Stimulated activated CD4-positive, alpha-beta T cell treated with anti-CD3 and anti-CD28 coated beads, Interleukin-15, amount 100 ng/mL, for 24 hours (primary cell): ENCODE data around the gene NOP56.

Experiments used
- DNase-seq: peaks from one replicate; pipeline ENCODE4 v3.0.0-alpha.2; 2020

NOP56 gene, protein sequence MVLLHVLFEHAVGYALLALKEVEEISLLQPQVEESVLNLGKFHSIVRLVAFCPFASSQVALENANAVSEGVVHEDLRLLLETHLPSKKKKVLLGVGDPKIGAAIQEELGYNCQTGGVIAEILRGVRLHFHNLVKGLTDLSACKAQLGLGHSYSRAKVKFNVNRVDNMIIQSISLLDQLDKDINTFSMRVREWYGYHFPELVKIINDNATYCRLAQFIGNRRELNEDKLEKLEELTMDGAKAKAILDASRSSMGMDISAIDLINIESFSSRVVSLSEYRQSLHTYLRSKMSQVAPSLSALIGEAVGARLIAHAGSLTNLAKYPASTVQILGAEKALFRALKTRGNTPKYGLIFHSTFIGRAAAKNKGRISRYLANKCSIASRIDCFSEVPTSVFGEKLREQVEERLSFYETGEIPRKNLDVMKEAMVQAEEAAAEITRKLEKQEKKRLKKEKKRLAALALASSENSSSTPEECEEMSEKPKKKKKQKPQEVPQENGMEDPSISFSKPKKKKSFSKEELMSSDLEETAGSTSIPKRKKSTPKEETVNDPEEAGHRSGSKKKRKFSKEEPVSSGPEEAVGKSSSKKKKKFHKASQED

DNA sequence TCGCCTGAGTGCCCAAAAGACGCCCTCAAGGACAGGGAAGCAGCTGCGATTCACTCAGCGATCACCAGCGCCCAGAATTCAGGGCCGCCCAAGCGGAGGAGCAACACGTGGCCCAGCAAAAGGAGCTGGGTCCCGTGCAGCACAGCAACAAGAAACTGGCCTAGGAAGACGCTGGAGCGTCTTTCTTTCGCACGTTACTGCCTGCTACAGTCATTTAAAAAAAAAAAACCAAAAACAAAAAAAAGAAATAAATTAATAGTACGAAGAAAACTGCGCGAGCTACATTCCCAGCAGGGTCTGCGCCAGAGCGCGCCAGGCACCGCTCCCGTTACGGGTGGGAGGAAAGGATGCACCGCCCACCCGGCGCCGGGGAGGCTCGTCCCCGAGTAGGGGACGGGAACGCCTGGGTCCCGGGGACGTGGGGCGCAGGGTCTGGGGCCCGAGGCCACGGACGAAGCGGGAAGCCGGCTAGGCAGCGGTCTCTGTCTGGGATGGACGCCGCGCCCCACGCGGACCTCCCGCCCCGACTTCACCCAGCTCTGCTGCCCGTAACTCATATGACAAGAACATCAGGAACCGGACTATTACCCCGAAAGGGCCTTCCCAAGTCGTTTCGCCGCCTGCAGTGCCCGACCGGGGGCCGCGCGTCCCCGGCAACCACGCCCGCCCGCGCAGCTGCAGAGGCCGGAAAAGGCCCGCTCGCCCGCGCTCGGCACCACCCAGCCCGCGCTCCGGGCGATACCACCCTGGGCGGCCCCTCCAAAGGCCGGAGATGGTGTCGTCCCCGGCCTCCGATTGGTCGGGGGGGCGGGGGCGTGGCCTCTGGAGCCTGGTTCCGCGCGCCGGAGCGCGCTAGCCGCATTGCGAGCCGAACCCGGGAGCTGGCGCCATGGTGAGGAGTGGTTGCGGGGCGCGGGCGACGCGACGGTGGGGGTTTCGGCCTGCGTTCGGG, at the start of gene NOP56:
NOP56 (plus strand) TSS at position 861 of the 952 bp plus-strand sequence; CDS start at position 890, 29 bp downstream.
- DNase-seq: peak; percentile 94

DNA sequence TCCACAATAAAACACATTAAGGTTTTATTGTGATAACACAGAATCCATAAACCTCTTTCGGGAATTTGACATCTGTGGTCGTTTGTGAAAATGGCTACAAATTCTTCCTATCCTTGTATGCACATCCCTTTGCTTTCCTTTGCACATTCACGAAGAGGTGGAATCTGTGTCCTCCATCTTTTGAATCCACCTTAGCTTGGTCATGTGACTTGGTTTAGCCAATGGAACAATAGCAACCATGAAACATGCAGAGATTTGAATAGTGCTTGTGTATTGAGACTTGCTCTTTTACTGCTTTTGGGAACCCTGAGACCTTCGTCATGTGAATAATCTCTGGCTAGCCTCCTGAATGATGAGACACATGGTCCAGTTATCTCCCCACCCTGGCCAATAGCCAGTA, 49.7 kb upstream of the NOP56 start:
- no peak for DNase-seq

DNA sequence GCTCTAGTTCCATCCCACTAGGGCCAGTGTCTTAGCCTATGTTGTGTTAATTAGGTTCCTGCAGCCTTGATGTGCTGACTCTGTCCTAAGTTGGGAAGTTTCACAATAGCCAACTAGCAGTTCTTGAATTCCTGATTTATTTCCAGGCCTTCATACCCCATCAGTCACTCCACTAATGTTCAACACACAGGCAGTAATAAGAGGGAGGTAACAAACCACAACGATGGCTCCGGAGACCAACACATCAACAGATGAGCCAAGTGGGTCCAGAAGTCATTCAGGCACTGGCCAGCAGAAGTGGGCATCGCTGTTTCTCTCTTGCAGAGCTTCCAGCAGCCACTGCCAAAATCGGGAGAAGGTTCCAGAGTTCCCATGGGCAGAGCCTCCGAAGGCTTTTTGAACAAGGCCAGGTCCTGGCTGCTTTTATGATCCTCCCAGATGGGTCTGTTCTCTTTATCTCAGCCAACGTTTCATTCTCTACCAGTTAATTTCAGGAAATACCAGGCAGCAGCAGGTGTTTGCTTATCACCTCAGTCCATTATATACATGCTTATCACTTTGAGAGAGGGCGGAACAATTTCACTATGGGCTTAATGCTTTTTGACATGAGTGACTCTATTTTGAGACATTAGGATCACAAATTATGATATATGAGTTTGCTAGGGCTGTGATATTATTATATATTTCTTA, 48.5 kb upstream of the NOP56 start:
- DNase-seq: no peak

DNA sequence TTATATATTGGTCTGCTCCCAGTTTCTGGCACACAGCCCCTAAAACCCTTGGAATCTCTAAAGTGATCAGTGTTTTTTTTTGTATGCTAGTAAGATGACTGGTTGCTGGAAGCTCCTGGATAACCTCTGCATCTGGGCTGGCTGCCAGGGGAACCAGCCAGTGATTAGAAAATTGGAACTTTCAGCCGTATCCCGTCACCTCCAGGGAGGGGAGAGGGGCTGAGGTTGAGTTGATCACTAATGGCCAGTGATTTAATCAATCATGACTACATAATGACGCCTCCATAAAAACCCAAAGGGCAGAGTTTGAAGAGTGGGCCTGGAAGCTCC, 48.0 kb upstream of the NOP56 start:
- no peak for DNase-seq

DNA sequence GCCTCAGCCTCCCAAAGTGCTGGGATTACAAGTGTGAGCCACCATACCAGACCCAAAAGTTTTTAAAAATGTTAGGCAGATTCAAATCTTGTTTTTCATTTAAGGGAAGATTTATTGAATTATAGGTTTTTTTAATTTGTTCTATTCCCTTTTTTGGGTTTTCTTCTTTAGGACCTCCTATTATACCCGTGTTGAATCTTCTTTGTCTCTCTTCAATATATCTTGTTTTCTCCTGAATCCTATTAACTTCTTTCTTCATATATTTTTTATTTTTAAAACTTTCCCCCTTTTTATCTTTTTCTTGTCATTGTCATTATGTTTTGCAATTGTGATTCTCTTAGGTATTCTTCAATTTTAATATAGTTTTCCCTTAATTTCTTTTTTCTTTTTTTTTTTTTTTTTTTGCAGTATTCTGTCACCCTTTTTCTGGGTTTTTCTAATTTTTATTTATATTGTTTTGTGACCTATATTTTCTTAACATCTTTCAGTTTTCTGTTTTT, 45.9 kb upstream of the NOP56 start:
- DNase-seq: no peak

DNA sequence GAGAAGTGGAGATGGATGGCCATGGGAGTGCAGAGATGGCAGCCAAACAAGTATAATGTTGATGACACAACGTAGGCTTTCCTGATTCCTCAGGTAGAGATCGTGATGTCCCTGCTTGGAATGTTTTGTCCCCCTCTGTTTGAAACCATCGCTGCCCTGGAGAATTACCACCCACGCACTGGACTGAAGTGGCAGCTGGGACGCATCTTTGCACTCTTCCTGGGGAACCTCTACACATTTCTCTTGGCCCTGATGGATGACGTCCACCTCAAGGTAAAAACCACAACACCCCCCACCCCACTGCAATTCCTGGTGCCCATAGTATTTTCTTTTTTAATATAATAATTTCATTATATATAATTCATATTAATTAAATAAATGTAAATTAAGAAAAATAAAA, 42.1 kb upstream of the NOP56 start:
- no peak for DNase-seq

DNA sequence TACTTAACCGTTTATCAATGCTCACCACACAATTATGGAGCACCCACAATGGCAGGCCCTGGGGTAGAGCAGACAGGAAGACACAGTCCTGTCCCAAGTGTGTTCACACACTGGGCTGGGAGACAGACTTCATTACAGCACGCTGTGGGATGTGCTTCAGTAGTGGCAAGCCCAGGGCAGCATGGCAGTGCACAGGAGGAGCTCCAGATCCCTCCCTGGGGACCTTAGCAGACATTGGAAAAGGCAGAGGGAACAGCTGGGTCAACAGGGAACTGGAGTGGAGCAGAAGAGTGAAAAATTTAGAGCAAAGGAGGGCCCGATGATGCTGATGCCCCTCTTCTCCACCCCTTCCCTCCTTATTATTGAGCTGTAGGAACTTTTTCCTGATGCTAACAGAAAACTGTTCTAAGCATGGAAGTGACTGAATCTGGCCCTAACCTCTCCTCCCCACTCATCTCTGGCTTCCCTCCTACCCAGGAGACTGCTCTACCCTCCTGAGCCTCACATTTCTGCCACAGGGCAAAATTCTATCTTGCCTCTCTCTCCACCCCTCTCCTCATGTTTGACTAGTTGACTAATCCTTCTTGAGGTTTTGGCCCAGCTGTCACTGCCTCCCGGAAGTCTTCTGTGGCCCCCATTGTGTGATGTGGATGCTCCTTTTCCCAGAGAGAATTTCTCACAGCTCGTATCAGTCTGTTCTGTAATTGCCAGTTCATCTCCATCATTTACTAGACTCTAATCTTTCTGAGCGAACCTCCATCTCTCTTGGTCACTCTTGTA, 41.3 kb upstream of the NOP56 start:
- no peak for DNase-seq

DNA sequence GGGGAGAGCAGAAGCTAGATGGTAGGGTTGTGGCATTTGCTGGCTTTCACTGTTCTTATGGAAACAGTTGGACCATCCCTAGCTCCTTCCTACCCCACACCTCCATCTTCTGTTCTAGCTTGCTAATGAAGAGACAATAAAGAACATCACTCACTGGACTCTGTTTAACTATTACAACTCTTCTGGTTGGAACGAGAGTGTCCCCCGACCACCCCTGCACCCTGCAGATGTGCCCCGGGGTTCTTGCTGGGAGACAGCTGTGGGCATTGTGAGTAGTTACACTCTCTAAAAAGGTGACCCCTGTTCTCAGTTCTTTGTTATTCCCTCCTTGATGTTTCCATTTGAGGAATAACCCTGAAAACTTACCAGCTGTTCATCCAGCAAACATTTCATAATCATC, 40.4 kb upstream of the NOP56 start:
- no peak for DNase-seq

DNA sequence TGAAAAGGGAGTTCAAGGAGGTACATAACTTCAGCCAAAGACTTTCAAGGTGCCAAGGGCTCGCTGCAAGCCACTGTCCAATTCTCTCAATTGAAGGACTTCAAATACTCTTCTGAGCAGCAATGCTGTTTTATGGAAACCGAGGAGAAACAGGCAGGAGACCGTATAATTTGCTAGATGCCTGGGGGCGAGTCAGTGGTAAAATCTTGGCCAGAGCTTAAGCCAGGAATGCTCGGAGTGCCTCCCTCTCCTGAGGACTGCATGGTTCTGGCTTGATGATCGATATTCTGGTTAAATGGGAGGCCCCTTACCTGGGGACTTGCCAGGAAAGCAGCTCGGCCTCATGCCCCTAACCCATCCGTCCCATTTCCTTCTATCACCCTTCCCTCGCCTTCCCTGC, 35.8 kb upstream of the NOP56 start:
- no peak for DNase-seq

DNA sequence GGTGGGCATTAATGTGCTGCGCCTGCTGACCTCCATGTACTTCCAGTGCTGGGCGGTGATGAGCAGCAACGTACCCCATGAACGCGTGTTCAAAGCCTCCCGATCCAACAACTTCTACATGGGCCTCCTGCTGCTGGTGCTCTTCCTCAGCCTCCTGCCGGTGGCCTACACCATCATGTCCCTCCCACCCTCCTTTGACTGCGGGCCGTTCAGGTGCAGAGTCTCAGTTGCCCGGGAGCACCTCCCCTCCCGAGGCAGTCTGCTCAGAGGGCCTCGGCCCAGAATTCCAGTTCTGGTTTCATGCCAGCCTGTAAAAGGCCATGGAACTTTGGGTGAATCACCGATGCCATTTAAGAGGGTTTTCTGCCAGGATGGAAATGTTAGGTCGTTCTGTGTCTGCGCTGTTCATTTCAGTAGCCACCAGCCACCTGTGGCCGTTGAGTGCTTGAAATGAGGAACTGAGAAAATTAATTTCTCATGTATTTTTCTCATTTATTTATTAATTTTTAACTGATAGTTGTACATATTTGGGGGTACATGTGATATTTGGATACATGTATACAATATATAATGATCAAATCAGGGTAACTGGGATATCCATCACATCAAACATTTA, 35.2 kb upstream of the NOP56 start:
- no peak for DNase-seq

DNA sequence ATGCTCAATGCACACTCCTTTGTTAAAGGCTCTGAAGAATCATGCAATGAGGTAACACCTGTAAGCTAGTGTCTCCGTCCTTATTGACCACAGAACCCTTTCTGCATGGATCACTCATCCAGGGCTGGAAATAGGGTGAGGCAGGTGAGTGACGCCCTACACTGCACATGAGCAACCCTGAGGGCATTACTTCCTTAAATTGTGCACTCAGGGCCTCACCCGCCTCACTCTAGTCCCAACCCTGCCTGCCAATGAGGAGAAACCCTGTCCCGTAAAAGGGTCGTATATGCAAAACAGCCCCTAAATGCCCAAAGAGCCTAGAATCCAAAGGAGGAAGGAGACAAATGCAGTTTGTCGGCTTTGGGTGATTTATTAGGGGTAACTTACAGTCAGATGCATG, 33.6 kb upstream of the NOP56 start:
- DNase-seq: no peak

DNA sequence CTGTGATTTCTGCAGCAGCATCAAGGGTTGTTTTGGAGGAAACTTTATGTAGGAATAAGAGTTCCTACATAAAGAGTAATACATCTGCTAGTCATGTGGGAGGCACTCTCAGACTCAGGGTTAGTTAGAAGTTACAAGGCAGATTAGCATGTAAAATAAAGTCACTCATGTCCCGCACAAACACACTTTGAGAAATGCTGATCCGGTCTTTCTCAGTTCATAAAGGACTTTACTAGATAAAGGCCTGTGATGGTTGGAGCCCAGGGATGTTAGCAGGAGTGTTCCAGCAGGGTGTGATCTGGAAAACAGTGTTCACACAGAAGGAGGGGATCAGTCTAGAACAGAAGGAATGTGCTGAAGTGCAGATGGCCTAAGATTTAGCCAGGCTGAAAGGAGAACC, 33.1 kb upstream of the NOP56 start:
- no peak for DNase-seq

DNA sequence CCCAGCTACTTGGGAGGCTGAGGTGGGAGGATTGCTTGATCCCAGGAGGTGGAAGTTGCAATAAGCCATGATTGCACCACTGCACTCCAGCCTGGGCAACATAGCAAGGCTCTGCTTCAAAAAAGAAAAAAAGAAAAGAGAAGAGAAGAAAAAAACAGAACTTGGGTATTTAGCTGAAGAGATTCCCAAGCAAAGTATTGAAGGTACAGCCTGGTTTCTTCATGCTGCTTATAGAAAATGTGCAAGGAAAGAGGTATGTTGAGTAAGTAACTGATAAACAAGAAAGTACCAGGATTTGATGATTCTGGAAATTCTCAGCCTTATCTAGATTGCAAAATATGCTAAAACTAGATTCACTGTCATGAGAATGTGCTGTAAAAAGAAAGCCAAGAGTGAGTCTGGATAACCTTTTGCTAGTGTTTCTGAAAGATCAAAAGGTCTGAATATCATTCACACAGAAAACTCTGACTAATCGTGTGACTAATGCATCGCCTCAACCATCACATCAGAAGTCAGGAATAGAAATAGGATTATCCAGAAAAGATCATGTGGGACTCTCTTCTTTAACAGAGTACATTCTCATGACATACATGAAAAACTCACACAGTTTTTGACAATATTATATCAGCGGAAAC, 32.4 kb upstream of the NOP56 start:
- no peak for DNase-seq

DNA sequence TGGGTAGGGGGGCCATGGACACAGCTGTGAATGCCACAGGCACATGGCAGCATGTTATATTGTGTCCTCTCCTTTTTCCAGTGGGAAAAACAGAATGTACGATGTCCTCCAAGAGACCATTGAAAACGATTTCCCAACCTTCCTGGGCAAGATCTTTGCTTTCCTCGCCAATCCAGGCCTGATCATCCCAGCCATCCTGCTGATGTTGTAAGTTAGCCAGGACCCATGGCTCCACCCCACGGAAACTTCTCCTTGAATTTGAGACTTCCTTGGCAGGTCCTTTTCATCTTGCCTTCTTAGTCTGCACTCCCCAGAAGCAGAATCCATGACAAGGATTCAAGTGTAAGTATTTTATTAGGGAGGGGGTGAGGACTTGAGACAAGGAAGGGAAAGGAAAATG, 28.2 kb upstream of the NOP56 start:
- no peak for DNase-seq

DNA sequence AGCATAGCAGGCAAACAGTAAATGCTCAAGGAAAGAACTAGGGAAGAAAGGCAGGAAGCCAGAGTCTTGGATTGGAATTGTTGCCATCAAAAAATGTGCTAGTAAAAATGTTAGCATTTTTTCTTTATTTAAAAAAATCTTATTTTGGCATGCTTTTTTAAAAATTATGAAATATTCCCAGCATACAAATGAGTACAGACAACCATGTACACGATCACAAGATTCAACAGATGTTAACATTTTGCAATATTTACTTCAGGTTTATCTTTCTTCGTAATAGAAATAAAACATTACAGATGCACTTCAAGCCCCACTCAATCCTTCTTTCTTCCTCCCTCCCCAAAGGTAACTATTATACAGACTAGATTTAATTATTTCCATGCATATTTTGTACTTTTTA, 27.4 kb upstream of the NOP56 start:
- DNase-seq: no peak

DNA sequence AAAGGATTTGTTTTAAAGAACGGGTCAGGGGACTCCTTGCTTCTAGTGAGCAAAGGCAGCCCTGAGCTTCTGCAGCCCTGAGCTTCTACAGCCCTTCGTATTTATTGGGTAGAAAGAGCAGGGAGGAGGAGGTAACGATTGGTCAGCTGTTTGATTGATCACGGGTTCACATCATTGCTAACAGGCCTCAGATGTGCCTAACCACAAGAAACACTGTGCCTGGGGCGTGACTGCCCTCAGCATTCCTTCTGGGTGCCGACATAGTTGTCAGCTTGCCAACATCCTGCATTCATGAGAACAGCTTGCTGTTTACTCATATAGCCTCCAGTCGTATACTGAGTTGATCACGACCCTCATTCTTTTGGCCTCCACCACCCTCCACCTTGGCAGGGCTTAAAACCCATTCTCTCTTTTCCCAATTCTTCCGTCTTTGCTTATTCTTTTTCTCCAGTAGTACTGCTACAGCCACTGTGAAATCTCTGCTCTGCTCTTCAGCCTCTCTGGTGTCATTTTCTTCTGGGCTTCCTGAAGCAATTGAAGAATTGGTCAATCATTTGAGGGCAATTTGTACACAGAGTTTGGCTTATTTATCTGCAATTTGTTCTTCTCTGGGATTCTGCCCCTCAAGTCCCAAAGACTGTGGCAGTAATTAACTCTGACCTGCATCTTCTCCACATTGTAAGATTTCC, 25.4 kb upstream of the NOP56 start:
- no peak for DNase-seq

DNA sequence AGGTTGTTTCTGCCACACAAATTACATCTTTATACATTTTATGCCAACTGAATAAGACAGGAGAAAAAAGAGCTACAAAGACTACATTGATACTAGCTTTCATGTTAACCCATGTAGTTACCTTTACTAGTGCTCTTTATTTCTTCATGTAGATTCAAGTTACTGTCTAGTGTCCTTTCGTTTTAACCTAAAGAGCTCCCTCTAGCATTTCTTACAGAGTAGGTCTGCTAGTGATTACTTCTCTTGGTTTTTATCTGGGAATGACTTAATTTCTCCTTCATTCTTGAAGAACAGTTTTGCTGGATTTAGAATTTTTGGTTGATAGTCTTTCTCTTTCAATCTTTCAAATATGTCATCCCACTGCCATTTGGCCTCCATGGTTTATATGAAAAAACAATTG, 21.2 kb upstream of the NOP56 start:
- no peak for DNase-seq

DNA sequence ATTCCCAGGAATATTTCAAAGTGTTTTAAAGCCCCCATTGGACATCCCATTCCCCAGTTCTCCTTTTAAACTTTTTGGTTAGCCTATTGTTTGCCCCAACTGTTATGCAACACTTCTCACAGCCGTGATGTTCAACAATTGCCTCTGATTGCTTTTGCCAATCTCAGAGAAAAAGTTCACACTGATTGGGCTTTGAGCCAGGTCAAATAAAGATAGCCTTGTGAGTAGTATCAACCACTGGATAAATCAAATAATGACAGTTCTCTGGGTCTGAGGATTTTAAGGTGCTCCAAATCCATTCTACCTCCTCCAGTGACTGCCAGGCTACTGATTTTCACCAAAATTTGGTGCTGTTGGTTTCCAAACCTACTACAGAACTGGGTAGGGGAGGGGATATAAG, 19.1 kb upstream of the NOP56 start:
- DNase-seq: no peak

DNA sequence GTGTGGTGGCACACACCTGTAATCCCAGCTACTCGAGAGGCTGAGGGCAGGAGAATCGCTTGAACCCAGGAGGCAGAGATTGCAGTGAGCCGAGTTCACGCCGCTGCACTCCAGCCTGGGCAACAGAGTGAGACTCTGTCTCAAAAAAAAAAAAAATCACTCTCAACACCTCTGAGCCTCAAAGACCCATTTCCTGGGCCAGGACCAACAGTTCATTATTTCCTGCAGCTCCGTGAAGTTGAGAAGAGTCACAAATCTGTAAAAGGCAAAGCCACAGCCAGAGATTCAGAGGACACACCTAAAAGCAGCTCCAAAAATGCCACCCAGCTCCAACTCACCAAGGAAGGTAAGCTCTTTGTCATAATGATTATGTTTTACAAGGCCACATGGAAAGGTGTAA, 15.2 kb upstream of the NOP56 start:
- no peak for DNase-seq

DNA sequence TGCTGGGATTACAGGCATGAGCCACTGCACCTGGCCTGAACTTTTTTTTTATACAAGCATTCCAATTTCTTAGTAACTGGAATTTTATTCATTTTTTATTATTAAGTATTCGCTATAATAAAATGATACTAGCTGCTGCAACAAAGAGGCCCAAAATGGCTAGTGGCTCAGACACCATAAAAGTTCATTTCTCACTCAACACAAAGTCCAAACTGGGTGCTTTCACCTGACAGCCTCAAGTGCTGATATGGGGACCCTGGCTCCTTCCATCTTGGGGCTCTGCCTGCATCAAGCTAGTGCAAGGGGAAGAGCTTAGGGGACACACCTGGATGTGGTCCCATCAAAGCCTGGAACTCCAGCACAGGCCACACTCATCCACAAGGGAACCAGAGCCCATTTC, 12.2 kb upstream of the NOP56 start:
- DNase-seq: no peak

DNA sequence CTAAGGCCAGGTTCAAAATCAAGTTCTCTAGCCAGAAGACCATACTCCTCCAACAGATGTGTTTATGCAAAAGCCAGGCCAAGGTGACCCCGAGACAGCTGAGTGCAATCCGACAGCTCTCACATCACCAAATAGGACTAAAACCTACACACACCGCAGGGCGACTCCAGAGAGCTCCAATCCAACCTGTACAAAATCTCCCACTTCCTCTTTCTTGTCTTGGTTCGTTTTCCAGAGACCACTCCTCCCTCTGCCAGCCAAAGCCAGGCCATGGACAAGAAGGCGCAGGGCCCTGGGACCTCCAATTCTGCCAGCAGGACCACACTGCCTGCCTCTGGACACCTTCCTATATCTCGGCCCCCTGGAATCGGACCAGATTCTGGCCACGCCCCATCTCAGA, 11.5 kb upstream of the NOP56 start:
- no peak for DNase-seq
